Neural progenitor cell (in vitro differentiated cells): ENCODE data around the gene ST3GAL2.

Experiments used
- CTCF ChIP-seq: fragments of 200-600 bp; sonication (generic); IDR thresholded peaks from 2 replicates; pipeline ENCODE4 v1.5.1; 2017; ENCODE audit warnings: antibody characterized with exemption, mild to moderate bottlenecking
- EZH2 ChIP-seq: fragments of 200-600 bp; sonication (generic); IDR thresholded peaks from 2 replicates; pipeline ENCODE4 v1.6.1; 2017; ENCODE audit warnings: antibody characterized with exemption, mild to moderate bottlenecking, moderate library complexity
- EZH2phosphoT487 ChIP-seq: fragments of 200-600 bp; sonication (generic); IDR thresholded peaks from 2 replicates; pipeline ENCODE4 v1.6.1; 2017; ENCODE audit warnings: antibody characterized with exemption

GRCh38 chr16:70412385-70412784 is 26.5 kb downstream of the ST3GAL2 start:
- TF ChIP-seq CTCF = no peak
- TF ChIP-seq EZH2 = no peak
- no peak for TF ChIP-seq EZH2phosphoT487
